Hepatocyte (in vitro differentiated cells): ENCODE data around the gene NEXN. TPM values are rescaled to one million over a fixed set of nuclear protein-coding genes. Genes with fewer than 3 reads are reported as not detected.

ENCODE experiments used
- DNase-seq: peaks from one replicate; pipeline ENCODE4 v3.0.0-alpha.2; 2016; ENCODE audit warnings: low spot score
- H2AFZ ChIP-seq: fragments of 200-600 bp; sonication (generic); 2 replicates; pipeline ENCODE4 v1.6.0; 2016; ENCODE audit warnings: antibody characterized with exemption, mild to moderate bottlenecking
- H3K27ac ChIP-seq: fragments of 200-600 bp; sonication (generic); 2 replicates; pipeline ENCODE4 v1.5.1; 2016; ENCODE audit warnings: mild to moderate bottlenecking
- H3K27me3 ChIP-seq: fragments of 200-600 bp; sonication (generic); 2 replicates; pipeline ENCODE4 v1.6.1; 2016
- H3K36me3 ChIP-seq: fragments of 200-600 bp; sonication (generic); replicated peaks from 2 replicates; pipeline ENCODE4 v1.5.1; 2016; ENCODE audit warnings: low read depth; ENCODE audit not compliant: insufficient read depth
- H3K4me1 ChIP-seq: fragments of 200-600 bp; sonication (generic); 2 replicates; pipeline ENCODE4 v1.5.1; 2016; ENCODE audit warnings: mild to moderate bottlenecking, moderate library complexity; ENCODE audit not compliant: insufficient read depth
- H3K4me2 ChIP-seq: fragments of 200-600 bp; sonication (generic); 2 replicates; pipeline ENCODE4 v1.6.0; 2016
- H3K4me3 ChIP-seq: fragments of 200-600 bp; sonication (generic); 2 replicates; pipeline ENCODE4 v1.5.1; 2016; ENCODE audit warnings: mild to moderate bottlenecking
- H3K79me2 ChIP-seq: fragments of 200-600 bp; sonication (generic); 2 replicates; pipeline ENCODE4 v1.6.0; 2017; ENCODE audit warnings: mild to moderate bottlenecking
- H3K9me2 ChIP-seq: fragments of 200-600 bp; sonication (generic); replicated peaks from 2 replicates; pipeline ENCODE4 v1.6.0; 2017; ENCODE audit warnings: mild to moderate bottlenecking; ENCODE audit not compliant: insufficient read depth
- H3K9me3 ChIP-seq: fragments of 200-600 bp; sonication (generic); 2 replicates; pipeline ENCODE4 v1.5.1; 2016; ENCODE audit warnings: low read depth, mild to moderate bottlenecking
- H4K20me1 ChIP-seq: fragments of 200-600 bp; sonication (generic); 2 replicates; pipeline ENCODE4 v1.6.0; 2016; ENCODE audit warnings: mild to moderate bottlenecking; ENCODE audit not compliant: insufficient read depth, poor library complexity, severe bottlenecking
- CTCF ChIP-seq: fragments of 200-600 bp; sonication (generic); IDR thresholded peaks from 2 replicates; pipeline ENCODE4 v1.5.1; 2016; ENCODE audit warnings: antibody characterized with exemption, mild to moderate bottlenecking; ENCODE audit not compliant: poor library complexity
- EZH2 ChIP-seq: fragments of 200-600 bp; sonication (generic); IDR thresholded peaks from 2 replicates; pipeline ENCODE4 v1.6.1; 2016; ENCODE audit warnings: antibody characterized with exemption, mild to moderate bottlenecking, borderline replicate concordance
- EZH2phosphoT487 ChIP-seq: fragments of 200-600 bp; sonication (generic); IDR thresholded peaks from one replicate; pipeline ENCODE4 v1.6.1; 2018; ENCODE audit warnings: antibody characterized with exemption, mild to moderate bottlenecking, low read depth, moderate library complexity; ENCODE audit not compliant: unreplicated experiment, severe bottlenecking
- WGBS: methylation state at CpG from one replicate; pipeline ENCODE4 v1.1.6; 2016; ENCODE audit warnings: low lambda C conversion rate; ENCODE audit errors: missing lambda C conversion rate; 5-methylcytosine and 5-hydroxymethylcytosine counted together
- polyA plus RNA-seq: library from polyadenylated mRNA; unstranded; fragments of >200 nt; fragmentation: Nextera tagmentation; extraction: Ambion mirVana; gene quantifications from 2 replicates; pipeline ENCODE4 v1.2.1, GENCODE V29; 2016
- total RNA-seq: library from RNA; depleted of rRNA; stranded (reverse); fragments of >200 nt; gene quantifications from 2 replicates; pipeline ENCODE4 v1.2.3, GENCODE V29; 2014

The NEXN gene
- total and polyA plus RNA-seq, 2 experiments from 2014 or later: 5.1 to 11.5 TPM

GRCh38 chr1:77846966-77847365 is 41.5 kb upstream of the NEXN start:
- Histone ChIP-seq H2AFZ (no peak overlapping the region), H3K36me3 (no peaks in the 10 kb centered on the region), H3K9me3 (no peaks in the 10 kb centered on the region), H3K27me3 (no peaks in the 10 kb centered on the region), H4K20me1 (no peaks in the 10 kb centered on the region), H3K4me3 (no peak overlapping the region), H3K79me2 (no peaks in the 10 kb centered on the region), H3K27ac (no peak overlapping the region), H3K4me2 (no peak overlapping the region), H3K4me1 (no peaks in the 10 kb centered on the region), H3K9me2 (no peaks in the 10 kb centered on the region)
- 98% methylated on average over 3 of the region's 3 CpGs for WGBS
- no peak for DNase-seq
- TF ChIP-seq EZH2 (no peak), EZH2phosphoT487 (no peak), CTCF (no peak)

GRCh38 chr1:77847621-77848080 is 40.8 kb upstream of the NEXN start:
- Histone ChIP-seq H3K4me3 (no peak overlapping the region), H3K9me3 (no peaks in the 10 kb centered on the region), H3K27ac (no peak overlapping the region), H3K79me2 (no peaks in the 10 kb centered on the region), H3K27me3 (no peaks in the 10 kb centered on the region), H2AFZ (no peak overlapping the region), H3K4me1 (no peaks in the 10 kb centered on the region), H3K9me2 (no peaks in the 10 kb centered on the region), H3K4me2 (no peak overlapping the region), H3K36me3 (no peaks in the 10 kb centered on the region), H4K20me1 (no peaks in the 10 kb centered on the region)
- no peak for DNase-seq
- WGBS: 84% methylated on average over 9 of the region's 9 CpGs
- TF ChIP-seq CTCF: no peak
- no peak for TF ChIP-seq EZH2phosphoT487

GRCh38 chr1:77850082-77850481 is 38.3 kb upstream of the NEXN start:
- no peaks in the 10 kb centered on the region for H3K27me3 ChIP-seq
- H3K79me2 ChIP-seq: no peaks in the 10 kb centered on the region
- no peaks in the 10 kb centered on the region for H3K9me2 ChIP-seq
- H3K4me3 ChIP-seq: no peak overlapping the region
- no peak for DNase-seq
- H3K9me3 ChIP-seq: no peaks in the 10 kb centered on the region
- H3K4me1 ChIP-seq: no peaks in the 10 kb centered on the region
- no peaks in the 10 kb centered on the region for H3K36me3 ChIP-seq
- WGBS: 100% methylated on average over 1 of the region's 1 CpG
- no peak overlapping the region for H3K4me2 ChIP-seq
- TF ChIP-seq CTCF (no peak), EZH2phosphoT487 (no peak), EZH2 (no peak)
- no peak overlapping the region for H3K27ac ChIP-seq
- H2AFZ ChIP-seq: no peak overlapping the region
- H4K20me1 ChIP-seq: no peaks in the 10 kb centered on the region

GRCh38 chr1:77857552-77857951 is 30.9 kb upstream of the NEXN start:
- no peak overlapping the region for H3K27ac ChIP-seq
- WGBS: 98% methylated on average over 4 of the region's 4 CpGs
- H3K4me3 ChIP-seq: no peak overlapping the region
- H3K27me3 ChIP-seq: no peaks in the 10 kb centered on the region
- DNase-seq: no peak
- TF ChIP-seq EZH2 (no peak), EZH2phosphoT487 (no peak)
- no peaks in the 10 kb centered on the region for H4K20me1 ChIP-seq
- H3K4me2 ChIP-seq: no peak overlapping the region
- no peaks in the 10 kb centered on the region for H3K9me2 ChIP-seq
- H3K4me1 ChIP-seq: no peaks in the 10 kb centered on the region
- no peaks in the 10 kb centered on the region for H3K36me3 ChIP-seq
- no peaks in the 10 kb centered on the region for H3K79me2 ChIP-seq
- no peaks in the 10 kb centered on the region for H3K9me3 ChIP-seq
- no peak overlapping the region for H2AFZ ChIP-seq
